ENCODE results near the gene PDE7B.

The PDE7B gene

GRCh38 chr6:135884136-135884535, 32.6 kb downstream of the PDE7B start:
- DNase-seq (ENCODE audit: low read depth): no peak
- no peak for TF ChIP-seq CTCF (conservative IDR thresholded peaks at IDR 0.05; ENCODE audit: low read length)
- no peak overlapping the region for H3K4me3 ChIP-seq (ENCODE audit: low read length)

GRCh38 chr6:135887069-135887468, 35.6 kb downstream of the PDE7B start:
- no peak for TF ChIP-seq CTCF (conservative IDR thresholded peaks at IDR 0.05; ENCODE audit: low read length)
- no peak overlapping the region for H3K4me3 ChIP-seq (ENCODE audit: low read length)
- DNase-seq (ENCODE audit: low read depth): no peak

DNA sequence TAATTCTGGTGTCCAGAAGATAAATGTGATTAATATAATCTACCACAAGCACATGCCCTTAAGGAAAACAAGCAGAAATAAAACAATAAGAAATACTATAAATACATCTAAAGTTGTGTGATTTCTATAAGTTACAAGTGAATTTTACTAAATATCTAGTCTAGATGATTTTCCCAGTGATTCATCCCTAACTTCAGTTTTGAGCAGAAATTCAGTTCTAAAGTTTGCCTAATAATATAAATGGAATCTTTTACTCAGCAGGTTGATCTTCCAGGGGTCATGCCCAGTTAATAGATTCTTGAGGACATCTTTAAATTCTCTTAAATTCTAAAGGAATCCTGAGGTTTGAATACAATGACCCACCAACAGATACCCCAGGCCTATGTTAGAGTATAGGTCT, 37.3 kb downstream of the PDE7B start:
- TF ChIP-seq CTCF (conservative IDR thresholded peaks at IDR 0.05; ENCODE audit: low read length): no peak
- DNase-seq (ENCODE audit: low read depth): no peak
- no peak overlapping the region for H3K4me3 ChIP-seq (ENCODE audit: low read length)

GRCh38 chr6:135890876-135891275, 39.4 kb downstream of the PDE7B start:
- TF ChIP-seq CTCF (conservative IDR thresholded peaks at IDR 0.05; ENCODE audit: low read length): no peak
- DNase-seq (ENCODE audit: low read depth): no peak

GRCh38 chr6:135891710-135892109, 40.2 kb downstream of the PDE7B start:
- no peak for TF ChIP-seq CTCF (conservative IDR thresholded peaks at IDR 0.05; ENCODE audit: low read length)
- H3K4me3 ChIP-seq (ENCODE audit: low read length): no peak overlapping the region
- DNase-seq (ENCODE audit: low read depth): no peak

More at GRCh38 chr6:135890876-135891275, 39.4 kb downstream of the PDE7B start:
- H3K4me3 ChIP-seq (ENCODE audit: low read length): no peak overlapping the region

DNA sequence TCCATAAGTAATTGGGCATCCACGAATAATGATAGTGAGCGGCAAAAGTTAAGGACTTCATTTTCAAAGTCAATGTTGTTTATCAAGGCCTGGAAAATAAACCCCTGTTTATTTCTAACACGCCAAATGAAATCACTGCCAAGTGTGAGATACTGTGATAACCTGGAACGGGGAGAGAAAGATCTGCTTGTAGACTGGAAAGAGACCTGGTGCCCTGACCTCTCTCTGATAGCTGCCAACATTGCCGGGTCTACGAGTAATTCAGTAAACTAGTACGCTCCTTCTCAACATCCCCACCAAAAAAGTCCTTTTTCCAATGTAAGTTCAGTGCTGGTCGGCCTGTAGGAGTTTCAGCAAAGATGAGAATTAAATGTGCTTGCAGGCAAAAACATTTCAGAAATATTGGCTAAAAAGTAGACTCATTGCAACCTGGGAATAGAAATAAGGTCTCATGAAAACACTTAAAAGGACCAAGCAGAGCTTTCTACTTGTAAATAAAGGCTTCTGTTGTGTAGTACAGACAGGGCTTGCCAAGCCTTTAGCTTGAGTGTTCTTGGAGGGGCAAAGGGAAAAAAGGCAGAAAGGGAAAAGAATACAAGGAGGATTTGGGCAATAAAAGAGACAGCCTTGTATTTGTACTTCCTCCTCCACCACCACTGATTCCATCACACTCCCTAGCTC, 43.9 kb downstream of the PDE7B start:
- DNase-seq (ENCODE audit: low read depth): no peak
- H3K4me3 ChIP-seq (ENCODE audit: low read length): no peak overlapping the region
- no peak for TF ChIP-seq CTCF (conservative IDR thresholded peaks at IDR 0.05; ENCODE audit: low read length)

DNA sequence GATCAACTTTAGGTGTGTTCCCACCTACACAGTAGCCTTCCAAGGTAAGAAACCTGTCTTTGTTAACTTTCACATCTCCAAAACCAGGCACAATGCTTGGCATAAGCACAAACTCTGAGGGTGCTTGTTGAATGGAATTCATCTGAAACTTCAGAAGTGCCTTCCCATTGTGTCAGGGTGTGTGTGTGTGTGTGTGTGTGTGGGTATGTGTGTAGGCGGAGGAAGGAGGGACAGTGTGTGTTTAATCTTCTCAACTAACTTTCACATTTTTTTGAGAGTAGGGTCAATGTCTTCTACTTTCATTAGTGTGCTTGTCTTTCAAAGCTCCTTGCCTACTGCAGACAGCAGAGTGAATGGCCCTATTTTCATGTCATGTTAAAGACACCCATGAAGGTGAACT, 45.6 kb downstream of the PDE7B start:
- TF ChIP-seq CTCF (conservative IDR thresholded peaks at IDR 0.05; ENCODE audit: low read length): no peak
- no peak overlapping the region for H3K4me3 ChIP-seq (ENCODE audit: low read length)
- no peak for DNase-seq (ENCODE audit: low read depth)

Data from AG10803 (cell line).